Neural progenitor cell (in vitro differentiated cells): ENCODE measurements around the gene COQ10B.

Experiments
- EZH2phosphoT487 ChIP-seq: fragments of 200-600 bp; sonication (generic); IDR thresholded peaks from 2 replicates; pipeline ENCODE4 v1.6.1; 2017; ENCODE audit warnings: antibody characterized with exemption
- TF ChIP-seq, protein P1 (sequence below): fragments of 200-600 bp; sonication (generic); IDR thresholded peaks from 2 replicates; pipeline ENCODE4 v1.5.1; 2017; ENCODE audit warnings: antibody characterized with exemption, mild to moderate bottlenecking

DNA sequence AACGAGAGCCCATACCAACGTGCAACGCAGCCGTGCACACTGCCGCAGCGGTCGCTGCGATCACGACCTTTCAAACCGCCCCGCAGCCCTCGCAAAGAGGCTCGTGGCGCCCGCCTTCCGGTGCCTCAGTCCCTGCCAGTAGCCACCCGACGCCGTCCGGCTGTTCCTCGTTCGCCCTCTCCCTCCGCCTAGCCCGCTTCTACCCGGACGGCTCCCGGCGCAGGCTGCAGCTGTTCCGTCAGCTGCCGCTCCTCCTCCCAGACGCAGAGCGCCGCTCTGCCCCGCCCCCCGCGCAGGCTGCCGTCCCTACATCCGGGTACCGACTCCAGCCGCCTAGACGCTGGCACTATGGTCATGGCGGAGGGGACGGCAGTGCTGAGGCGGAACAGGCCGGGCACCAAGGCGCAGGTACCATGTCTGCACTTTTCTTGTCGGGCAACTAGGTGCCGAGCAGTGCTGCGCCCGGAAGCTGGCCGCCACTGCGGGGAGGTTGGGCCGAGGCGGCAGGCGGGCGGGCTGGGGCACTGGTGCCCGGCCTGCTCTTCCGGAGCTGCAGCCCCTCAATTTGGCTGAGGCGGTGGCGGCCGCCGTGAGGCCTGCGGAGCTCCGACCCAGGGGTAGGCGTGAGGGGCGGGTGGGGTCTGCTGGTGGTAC, 62.5 kb downstream of the COQ10B start, which contains the start of gene MOB4:
- TF ChIP-seq, protein P1, sequence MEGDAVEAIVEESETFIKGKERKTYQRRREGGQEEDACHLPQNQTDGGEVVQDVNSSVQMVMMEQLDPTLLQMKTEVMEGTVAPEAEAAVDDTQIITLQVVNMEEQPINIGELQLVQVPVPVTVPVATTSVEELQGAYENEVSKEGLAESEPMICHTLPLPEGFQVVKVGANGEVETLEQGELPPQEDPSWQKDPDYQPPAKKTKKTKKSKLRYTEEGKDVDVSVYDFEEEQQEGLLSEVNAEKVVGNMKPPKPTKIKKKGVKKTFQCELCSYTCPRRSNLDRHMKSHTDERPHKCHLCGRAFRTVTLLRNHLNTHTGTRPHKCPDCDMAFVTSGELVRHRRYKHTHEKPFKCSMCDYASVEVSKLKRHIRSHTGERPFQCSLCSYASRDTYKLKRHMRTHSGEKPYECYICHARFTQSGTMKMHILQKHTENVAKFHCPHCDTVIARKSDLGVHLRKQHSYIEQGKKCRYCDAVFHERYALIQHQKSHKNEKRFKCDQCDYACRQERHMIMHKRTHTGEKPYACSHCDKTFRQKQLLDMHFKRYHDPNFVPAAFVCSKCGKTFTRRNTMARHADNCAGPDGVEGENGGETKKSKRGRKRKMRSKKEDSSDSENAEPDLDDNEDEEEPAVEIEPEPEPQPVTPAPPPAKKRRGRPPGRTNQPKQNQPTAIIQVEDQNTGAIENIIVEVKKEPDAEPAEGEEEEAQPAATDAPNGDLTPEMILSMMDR: no peak
- TF ChIP-seq EZH2phosphoT487: no peak
